Ishikawa (cell line): ENCODE results near the gene TBC1D2.

Source experiments
- CEBPB ChIP-seq: IDR thresholded peaks from 2 replicates; pipeline ENCODE4 v1.6.1; 2012
- CREB1 ChIP-seq: IDR thresholded peaks from 2 replicates; pipeline ENCODE4 v1.6.1; 2012; ENCODE audit warnings: low read depth
- EGR1 ChIP-seq: IDR thresholded peaks from 2 replicates; pipeline ENCODE4 v1.6.1; 2012
- EP300 ChIP-seq: IDR thresholded peaks from 2 replicates; pipeline ENCODE4 v1.6.1; 2012; ENCODE audit warnings: borderline replicate concordance
- FOXM1 ChIP-seq: IDR thresholded peaks from 2 replicates; pipeline ENCODE4 v1.6.1; 2012; ENCODE audit warnings: low read depth, borderline replicate concordance
- NFIC ChIP-seq: IDR thresholded peaks from 2 replicates; pipeline ENCODE4 v1.6.1; 2012
- RAD21 ChIP-seq: IDR thresholded peaks from 2 replicates; pipeline ENCODE4 v1.6.1; 2012; ENCODE audit warnings: low read depth
- TAF1 ChIP-seq: IDR thresholded peaks from 2 replicates; pipeline ENCODE4 v1.6.1; 2012; ENCODE audit warnings: low read depth, mild to moderate bottlenecking
- TCF12 ChIP-seq: IDR thresholded peaks from 2 replicates; pipeline ENCODE4 v1.6.1; 2012; ENCODE audit warnings: low read depth
- TEAD4 ChIP-seq: IDR thresholded peaks from 2 replicates; pipeline ENCODE4 v1.6.1; 2012
- YY1 ChIP-seq: IDR thresholded peaks from 2 replicates; pipeline ENCODE4 v1.6.1; 2012; ENCODE audit warnings: low read depth
- ZBTB7A ChIP-seq: IDR thresholded peaks from 2 replicates; pipeline ENCODE4 v1.6.1; 2012; ENCODE audit warnings: low read depth
- TF ChIP-seq, protein P1 (sequence below): IDR thresholded peaks from 2 replicates; pipeline ENCODE4 v1.6.1; 2012
- TF ChIP-seq, protein P2 (sequence below): IDR thresholded peaks from 2 replicates; pipeline ENCODE4 v1.6.1; 2012
- TF ChIP-seq, protein P3 (sequence below): IDR thresholded peaks from 2 replicates; pipeline ENCODE4 v1.6.1; 2012; ENCODE audit warnings: low read depth, mild to moderate bottlenecking

TBC1D2 gene

DNA sequence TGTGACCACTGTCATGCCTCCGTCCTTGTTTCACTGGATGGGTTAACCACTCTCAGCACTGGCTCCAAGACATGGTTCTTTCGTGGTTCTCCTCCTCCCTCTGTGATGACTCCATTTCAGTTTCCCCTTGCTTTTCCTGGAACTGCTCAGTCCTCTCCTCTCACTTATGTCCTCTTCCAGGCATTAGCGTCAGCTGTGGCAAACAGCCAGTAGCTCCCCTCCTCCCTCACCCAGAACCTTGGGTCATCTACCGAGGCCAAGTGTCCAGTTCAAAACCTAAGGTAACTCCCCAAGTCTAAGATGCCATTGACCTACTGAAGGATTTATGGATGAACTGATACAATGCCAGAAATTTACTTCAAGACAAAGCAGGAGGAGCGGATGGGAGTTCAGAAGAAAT is 53.2 kb downstream of the TBC1D2 start:
- TF ChIP-seq, protein P1, sequence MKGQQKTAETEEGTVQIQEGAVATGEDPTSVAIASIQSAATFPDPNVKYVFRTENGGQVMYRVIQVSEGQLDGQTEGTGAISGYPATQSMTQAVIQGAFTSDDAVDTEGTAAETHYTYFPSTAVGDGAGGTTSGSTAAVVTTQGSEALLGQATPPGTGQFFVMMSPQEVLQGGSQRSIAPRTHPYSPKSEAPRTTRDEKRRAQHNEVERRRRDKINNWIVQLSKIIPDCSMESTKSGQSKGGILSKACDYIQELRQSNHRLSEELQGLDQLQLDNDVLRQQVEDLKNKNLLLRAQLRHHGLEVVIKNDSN = no peak
- TF ChIP-seq TAF1 = no peak
- no peak for TF ChIP-seq TEAD4

DNA sequence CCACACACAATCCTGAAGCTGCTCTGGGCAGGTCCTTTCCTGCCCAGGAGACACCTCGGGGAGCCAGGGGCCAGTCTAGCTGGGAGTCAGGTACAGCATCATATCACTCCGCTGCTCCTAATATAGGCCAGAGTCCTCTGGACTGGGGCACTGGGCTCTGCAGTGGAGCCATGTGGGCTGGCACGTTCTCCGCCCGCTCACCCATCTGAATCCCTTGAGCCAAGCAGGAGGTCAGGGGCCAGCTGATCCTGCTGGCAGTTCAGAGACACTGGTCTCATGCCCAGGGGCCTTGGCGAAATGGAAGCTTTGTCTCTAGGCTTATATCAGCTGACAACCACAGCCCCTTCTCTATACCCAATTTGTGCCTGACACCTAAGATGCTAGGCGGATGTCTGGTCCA is 53.7 kb downstream of the TBC1D2 start:
- TF ChIP-seq RAD21 (no peak), TEAD4 (no peak), CEBPB (no peak), EP300 (no peak), FOXM1 (no peak), TAF1 (no peak), CREB1 (no peak), EGR1 (no peak), ZBTB7A (no peak), YY1 (no peak), TCF12 (no peak)
- TF ChIP-seq, protein P2, sequence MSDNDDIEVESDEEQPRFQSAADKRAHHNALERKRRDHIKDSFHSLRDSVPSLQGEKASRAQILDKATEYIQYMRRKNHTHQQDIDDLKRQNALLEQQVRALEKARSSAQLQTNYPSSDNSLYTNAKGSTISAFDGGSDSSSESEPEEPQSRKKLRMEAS = no peak
- TF ChIP-seq, protein P3, sequence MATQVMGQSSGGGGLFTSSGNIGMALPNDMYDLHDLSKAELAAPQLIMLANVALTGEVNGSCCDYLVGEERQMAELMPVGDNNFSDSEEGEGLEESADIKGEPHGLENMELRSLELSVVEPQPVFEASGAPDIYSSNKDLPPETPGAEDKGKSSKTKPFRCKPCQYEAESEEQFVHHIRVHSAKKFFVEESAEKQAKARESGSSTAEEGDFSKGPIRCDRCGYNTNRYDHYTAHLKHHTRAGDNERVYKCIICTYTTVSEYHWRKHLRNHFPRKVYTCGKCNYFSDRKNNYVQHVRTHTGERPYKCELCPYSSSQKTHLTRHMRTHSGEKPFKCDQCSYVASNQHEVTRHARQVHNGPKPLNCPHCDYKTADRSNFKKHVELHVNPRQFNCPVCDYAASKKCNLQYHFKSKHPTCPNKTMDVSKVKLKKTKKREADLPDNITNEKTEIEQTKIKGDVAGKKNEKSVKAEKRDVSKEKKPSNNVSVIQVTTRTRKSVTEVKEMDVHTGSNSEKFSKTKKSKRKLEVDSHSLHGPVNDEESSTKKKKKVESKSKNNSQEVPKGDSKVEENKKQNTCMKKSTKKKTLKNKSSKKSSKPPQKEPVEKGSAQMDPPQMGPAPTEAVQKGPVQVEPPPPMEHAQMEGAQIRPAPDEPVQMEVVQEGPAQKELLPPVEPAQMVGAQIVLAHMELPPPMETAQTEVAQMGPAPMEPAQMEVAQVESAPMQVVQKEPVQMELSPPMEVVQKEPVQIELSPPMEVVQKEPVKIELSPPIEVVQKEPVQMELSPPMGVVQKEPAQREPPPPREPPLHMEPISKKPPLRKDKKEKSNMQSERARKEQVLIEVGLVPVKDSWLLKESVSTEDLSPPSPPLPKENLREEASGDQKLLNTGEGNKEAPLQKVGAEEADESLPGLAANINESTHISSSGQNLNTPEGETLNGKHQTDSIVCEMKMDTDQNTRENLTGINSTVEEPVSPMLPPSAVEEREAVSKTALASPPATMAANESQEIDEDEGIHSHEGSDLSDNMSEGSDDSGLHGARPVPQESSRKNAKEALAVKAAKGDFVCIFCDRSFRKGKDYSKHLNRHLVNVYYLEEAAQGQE = no peak
- TF ChIP-seq, protein P1 = no peak

DNA sequence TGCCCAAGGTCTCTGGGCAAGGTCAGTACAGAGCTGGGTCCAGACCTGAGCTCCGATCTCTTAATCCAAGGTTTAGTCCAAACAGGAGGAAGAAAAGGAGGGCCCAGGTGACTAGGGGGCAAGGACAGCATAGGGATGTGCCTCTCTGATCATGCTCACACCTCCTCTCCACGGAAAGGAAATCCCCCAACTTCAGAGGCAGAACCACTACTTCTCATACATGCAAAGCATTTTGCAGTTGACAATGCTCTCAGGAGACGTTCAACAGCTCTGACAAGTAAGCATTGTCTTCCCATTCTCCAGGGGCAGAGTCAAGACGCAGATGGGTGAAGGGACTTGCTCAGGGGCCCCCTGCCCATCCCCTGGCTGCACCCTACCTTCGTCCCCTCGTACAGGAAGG is 54.3 kb downstream of the TBC1D2 start:
- TF ChIP-seq ZBTB7A (no peak), RAD21 (no peak), EP300 (no peak), CEBPB (no peak), NFIC (no peak), CREB1 (no peak), TCF12 (no peak), FOXM1 (no peak), TEAD4 (no peak), TAF1 (no peak), EGR1 (no peak), YY1 (no peak)
- TF ChIP-seq, protein P3 = no peak
- TF ChIP-seq, protein P1 = no peak
- TF ChIP-seq, protein P2 = no peak

DNA sequence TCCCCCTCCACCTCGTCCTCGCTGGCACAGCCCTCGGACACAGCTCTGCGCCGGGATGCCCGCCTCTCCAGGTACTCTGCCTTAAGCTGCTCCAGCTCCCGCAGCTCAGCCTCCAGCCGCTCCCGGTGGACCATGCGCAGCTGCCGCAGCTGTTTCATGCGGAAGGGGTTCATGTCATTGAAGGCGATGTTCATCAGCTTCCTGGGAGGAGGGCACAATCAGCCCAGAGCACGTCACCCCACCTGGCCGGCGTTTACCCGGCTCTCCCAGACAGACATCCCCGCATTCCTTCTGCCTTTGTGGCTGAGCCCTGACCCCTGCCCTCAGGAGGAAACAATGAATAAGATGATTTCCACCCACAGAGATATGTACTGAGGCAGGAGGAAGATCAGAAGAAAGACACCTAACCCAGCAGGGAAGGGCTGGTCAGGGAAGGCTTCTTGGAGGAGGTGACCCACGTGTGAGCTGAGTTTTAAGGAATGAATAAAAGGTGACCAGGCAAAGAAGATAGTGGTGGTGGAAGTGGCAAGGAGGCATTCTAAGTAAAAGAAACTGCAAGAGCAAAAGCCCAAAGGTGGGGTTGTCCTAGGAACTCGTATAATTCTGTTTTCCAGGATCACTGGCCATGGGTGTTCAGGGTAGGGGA is 55.9 kb downstream of the TBC1D2 start:
- TF ChIP-seq RAD21 = no peak
- TF ChIP-seq, protein P2 = no peak
- TF ChIP-seq TCF12 = no peak
- TF ChIP-seq CREB1 = no peak
- no peak for TF ChIP-seq TAF1
- no peak for TF ChIP-seq ZBTB7A
- TF ChIP-seq NFIC = no peak
- TF ChIP-seq, protein P3 = no peak
